ENCODE measurements around the gene RMND5A.

The RMND5A gene

GRCh38 chr2:86808315-86809161 is 88.4 kb downstream of the RMND5A start:
- TF ChIP-seq, protein P1, sequence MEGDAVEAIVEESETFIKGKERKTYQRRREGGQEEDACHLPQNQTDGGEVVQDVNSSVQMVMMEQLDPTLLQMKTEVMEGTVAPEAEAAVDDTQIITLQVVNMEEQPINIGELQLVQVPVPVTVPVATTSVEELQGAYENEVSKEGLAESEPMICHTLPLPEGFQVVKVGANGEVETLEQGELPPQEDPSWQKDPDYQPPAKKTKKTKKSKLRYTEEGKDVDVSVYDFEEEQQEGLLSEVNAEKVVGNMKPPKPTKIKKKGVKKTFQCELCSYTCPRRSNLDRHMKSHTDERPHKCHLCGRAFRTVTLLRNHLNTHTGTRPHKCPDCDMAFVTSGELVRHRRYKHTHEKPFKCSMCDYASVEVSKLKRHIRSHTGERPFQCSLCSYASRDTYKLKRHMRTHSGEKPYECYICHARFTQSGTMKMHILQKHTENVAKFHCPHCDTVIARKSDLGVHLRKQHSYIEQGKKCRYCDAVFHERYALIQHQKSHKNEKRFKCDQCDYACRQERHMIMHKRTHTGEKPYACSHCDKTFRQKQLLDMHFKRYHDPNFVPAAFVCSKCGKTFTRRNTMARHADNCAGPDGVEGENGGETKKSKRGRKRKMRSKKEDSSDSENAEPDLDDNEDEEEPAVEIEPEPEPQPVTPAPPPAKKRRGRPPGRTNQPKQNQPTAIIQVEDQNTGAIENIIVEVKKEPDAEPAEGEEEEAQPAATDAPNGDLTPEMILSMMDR (IDR thresholded peaks at IDR 0.05; ENCODE audit: low read depth, low read length): peak; percentile 69
- no peak overlapping the region for H3K4me3 ChIP-seq (ENCODE audit: low read depth, low read length)

DNA sequence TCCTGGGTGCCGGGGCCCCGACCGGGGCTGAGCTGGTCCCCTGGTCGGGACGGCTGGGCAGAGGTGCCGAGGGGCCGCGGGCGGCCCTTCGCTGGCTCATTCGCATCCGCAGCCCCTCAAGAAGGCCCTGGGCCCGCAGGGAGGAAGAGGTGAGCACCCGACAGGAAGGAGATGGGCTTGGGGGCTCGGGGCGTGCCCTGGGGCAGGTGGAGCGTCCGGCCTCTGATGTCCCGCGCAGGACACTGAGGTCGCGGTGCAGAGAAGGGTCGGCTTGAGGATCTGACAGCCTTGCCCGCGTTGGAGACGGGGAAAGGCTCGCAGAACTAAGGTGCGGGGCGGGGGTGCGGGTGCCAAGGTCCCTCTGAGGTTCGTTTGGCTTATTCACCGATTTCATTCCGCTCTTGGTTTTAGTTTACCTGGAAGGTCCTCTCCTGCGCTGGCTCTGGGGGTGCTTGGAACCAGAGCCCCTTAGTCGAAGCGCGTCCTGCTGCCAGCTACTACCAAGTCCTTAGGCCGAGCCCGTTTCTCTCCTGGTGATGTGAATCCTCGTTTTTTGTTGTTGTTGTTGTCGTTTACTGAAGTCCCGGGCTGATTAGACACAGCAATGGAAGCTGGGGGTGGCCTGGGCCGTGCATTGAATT is 89.5 kb downstream of the RMND5A start:
- H3K4me3 ChIP-seq (ENCODE audit: low read depth, low read length): no peak overlapping the region
- TF ChIP-seq, protein P1 (IDR thresholded peaks at IDR 0.05; ENCODE audit: low read depth, low read length): no peak

DNA sequence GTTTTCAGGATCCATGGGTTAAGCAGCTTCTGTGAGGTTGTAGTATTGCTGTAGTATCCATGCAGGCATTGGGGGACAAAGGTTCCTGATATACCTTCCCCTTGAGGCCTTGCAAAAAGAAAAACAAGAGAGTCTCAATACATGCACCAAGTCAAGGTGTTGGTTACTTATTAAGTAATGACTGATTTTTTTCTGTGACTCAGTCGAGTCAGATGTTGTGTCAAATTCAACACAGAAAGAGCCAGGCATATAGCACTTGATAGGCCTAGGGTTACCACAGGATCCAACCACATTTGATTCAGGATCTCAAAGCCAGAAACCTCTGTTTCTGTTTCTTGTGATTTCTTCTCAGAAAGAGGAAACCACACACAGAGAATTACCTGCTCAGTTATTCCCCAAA is 95.5 kb downstream of the RMND5A start:
- TF ChIP-seq, protein P1 (IDR thresholded peaks at IDR 0.05; ENCODE audit: low read depth, low read length): no peak

DNA sequence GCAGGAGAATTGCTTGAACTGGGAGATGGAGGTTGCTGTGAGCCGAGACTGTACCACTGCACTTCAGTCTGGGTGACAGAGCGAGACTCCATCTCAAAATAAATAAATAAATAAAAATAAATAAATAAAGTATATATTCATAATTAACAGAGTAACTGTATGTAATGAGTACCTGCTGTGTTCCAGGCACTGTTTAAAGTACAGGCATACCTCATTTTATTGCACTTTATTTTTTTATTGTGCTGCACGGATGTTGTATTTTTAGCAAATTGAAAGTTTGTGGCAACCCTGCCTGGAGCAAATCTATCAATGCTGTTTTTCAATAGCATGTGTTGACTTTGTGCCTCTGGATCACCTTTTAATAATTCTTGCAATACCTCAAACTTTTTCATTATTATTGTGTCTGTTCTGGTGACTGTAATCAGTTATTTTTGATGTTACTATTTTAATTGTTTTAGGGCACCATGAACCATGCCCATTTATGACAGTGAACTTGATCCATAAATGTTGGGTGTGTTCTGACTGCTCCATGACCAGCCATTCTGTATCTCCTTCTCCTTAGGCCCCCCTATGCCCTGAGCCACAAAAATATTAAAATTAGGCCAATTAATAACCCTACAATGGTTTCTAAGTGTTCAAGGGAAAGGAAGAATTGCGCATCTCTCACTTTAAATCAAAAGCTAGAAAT is 98.2 kb downstream of the RMND5A start:
- TF ChIP-seq, protein P1 (IDR thresholded peaks at IDR 0.05; ENCODE audit: low read depth, low read length): no peak
- no peak overlapping the region for H3K4me3 ChIP-seq (ENCODE audit: low read depth, low read length)

More for the DNA sequence above, 95.5 kb downstream of the RMND5A start:
- no peak overlapping the region for H3K4me3 ChIP-seq (ENCODE audit: low read depth, low read length)

GRCh38 chr2:86818957-86819356 is 98.9 kb downstream of the RMND5A start:
- no peak overlapping the region for H3K4me3 ChIP-seq (ENCODE audit: low read depth, low read length)
- TF ChIP-seq, protein P1 (IDR thresholded peaks at IDR 0.05; ENCODE audit: low read depth, low read length): no peak

- TF ChIP-seq, protein P1 (IDR thresholded peaks at IDR 0.05; ENCODE audit: low read depth, low read length): no peak
- H3K4me3 ChIP-seq (ENCODE audit: low read depth, low read length): 0 out of 2 replicates have a peak overlapping the region, but pooled peaks have one; percentile 17
Measured at GRCh38 chr2:86821306-86821705, 101.2 kb downstream of the RMND5A start.

Data from WI38 (cell line).